Stimulated activated naive B cell treated with anti-CD40 and anti-IgM and Interleukin-4, amounts not matched to agents 10 μg/mL and 1 μg/mL and 100 μg/mL, for 72 hours (primary cell): Measurements from ENCODE around the gene OR9Q1.
A peak's percentile ranks its signal among the peaks of the same experiment; 100 is the strongest.

ENCODE experiments used
- ATAC-seq, 2 donors: fragments of 150-1000 bp; cut with Tn5 transposase; replicated peaks; 2 replicates each; pipeline ENCODE4 v1.10.0; 2021; ENCODE audit warnings: moderate library complexity in 1 of 2
- DNase-seq: peaks from one replicate; pipeline ENCODE4 v3.0.0; 2021
- H3K27ac Mint-ChIP-seq: one replicate; pipeline ENCODE4 v1.8.0; 2022; ENCODE audit warnings: mild to moderate bottlenecking, mixed read lengths
- H3K27me3 Mint-ChIP-seq, 2 donors: one replicate each; pipeline ENCODE4 v1.8.0; 2022; ENCODE audit warnings: mixed read lengths in 2 of 2
- H3K36me3 Mint-ChIP-seq, 2 donors: one replicate each; pipeline ENCODE4 v1.8.0; 2022; ENCODE audit warnings: mixed read lengths in 2 of 2, mild to moderate bottlenecking in 1 of 2
- H3K4me1 Mint-ChIP-seq, 2 donors: one replicate each; pipeline ENCODE4 v1.8.0; 2022; ENCODE audit warnings: mixed read lengths in 2 of 2, mild to moderate bottlenecking in 1 of 2
- H3K4me3 Mint-ChIP-seq, 2 donors: one replicate each; pipeline ENCODE4 v1.8.0; 2022; ENCODE audit warnings: mild to moderate bottlenecking in 2 of 2, mixed read lengths in 2 of 2, moderate library complexity in 1 of 2
- H3K9me3 Mint-ChIP-seq, 2 donors: one replicate each; pipeline ENCODE4 v1.8.0; 2022; ENCODE audit warnings: mixed read lengths in 2 of 2, mild to moderate bottlenecking in 1 of 2

The OR9Q1 gene

GRCh38 chr11:58058276-58059006 lies 34.8 kb downstream of the OR9Q1 start:
- H3K4me3 Mint-ChIP-seq, result no peak overlapping the region
- no peak for ATAC-seq

GRCh38 chr11:58059007-58059350 lies 35.3 kb downstream of the OR9Q1 start:
- Mint-ChIP-seq H3K4me1 (no peaks in the 10 kb centered on the region), H3K36me3 (no peaks in the 10 kb centered on the region), H3K4me3 (no peak overlapping the region), H3K9me3 (no peaks in the 10 kb centered on the region), H3K27ac (no peak overlapping the region), H3K27me3 (peaks cover 6 to 14% of the 10 kb centered on the region in 2 donors)
- ATAC-seq (no peak), DNase-seq (no peak)

More at GRCh38 chr11:58058276-58059006, 34.8 kb downstream of the OR9Q1 start:
- no peaks in the 10 kb centered on the region for H3K4me1 Mint-ChIP-seq
- DNase-seq, result no peak
- peaks cover 6 to 14% of the 10 kb centered on the region in 2 donors for H3K27me3 Mint-ChIP-seq
- H3K27ac Mint-ChIP-seq, result no peak overlapping the region
- no peaks in the 10 kb centered on the region for H3K9me3 Mint-ChIP-seq
- H3K36me3 Mint-ChIP-seq, result no peaks in the 10 kb centered on the region

- no peaks in the 10 kb centered on the region for H3K4me1 Mint-ChIP-seq
Measured at GRCh38 chr11:58060535-58060934, 36.9 kb downstream of the OR9Q1 start.

GRCh38 chr11:58060939-58061672 lies 37.4 kb downstream of the OR9Q1 start:
- Mint-ChIP-seq H3K4me1 (no peaks in the 10 kb centered on the region), H3K36me3 (no peaks in the 10 kb centered on the region), H3K27me3 (peaks cover 6 to 26% of the 10 kb centered on the region in 2 donors), H3K9me3 (no peaks in the 10 kb centered on the region), H3K27ac (no peak overlapping the region), H3K4me3 (no peak overlapping the region)
- no peak for ATAC-seq
- no peak for DNase-seq

More at GRCh38 chr11:58060535-58060934, 36.9 kb downstream of the OR9Q1 start:
- no peaks in the 10 kb centered on the region for H3K36me3 Mint-ChIP-seq
- no peak overlapping the region for H3K4me3 Mint-ChIP-seq
- no peak overlapping the region for H3K27ac Mint-ChIP-seq
- H3K9me3 Mint-ChIP-seq, result no peaks in the 10 kb centered on the region
- ATAC-seq, result no peak
- no peak for DNase-seq
- H3K27me3 Mint-ChIP-seq, result peaks cover 6 to 24% of the 10 kb centered on the region in 2 donors

- DNase-seq (no peak), ATAC-seq (peak in 1 of 2 donors; percentile 27)
- H3K4me1 Mint-ChIP-seq, result no peaks in the 10 kb centered on the region
- H3K4me3 Mint-ChIP-seq, result no peak overlapping the region
- H3K27ac Mint-ChIP-seq, result no peak overlapping the region
- no peaks in the 10 kb centered on the region for H3K36me3 Mint-ChIP-seq
- no peaks in the 10 kb centered on the region for H3K9me3 Mint-ChIP-seq
- H3K27me3 Mint-ChIP-seq, result peaks cover 6 to 27% of the 10 kb centered on the region in 2 donors
Measured at GRCh38 chr11:58061813-58062212, 38.1 kb downstream of the OR9Q1 start.

- Mint-ChIP-seq H3K9me3 (peaks cover 3 to 4% of the 10 kb centered on the region in 2 donors), H3K27me3 (peaks cover 0 to 17% of the 10 kb centered on the region in 2 donors), H3K36me3 (no peaks in the 10 kb centered on the region), H3K4me1 (no peaks in the 10 kb centered on the region), H3K4me3 (no peak overlapping the region), H3K27ac (no peak overlapping the region)
- DNase-seq (no peak), ATAC-seq (no peak)
Measured at GRCh38 chr11:58067685-58068084, 44.0 kb downstream of the OR9Q1 start.

GRCh38 chr11:58068655-58069054 lies 45.0 kb downstream of the OR9Q1 start:
- Mint-ChIP-seq H3K4me1 (no peaks in the 10 kb centered on the region), H3K27ac (no peak overlapping the region), H3K27me3 (peaks cover 1 to 17% of the 10 kb centered on the region in 2 donors), H3K9me3 (peaks cover 3 to 4% of the 10 kb centered on the region in 2 donors), H3K4me3 (no peak overlapping the region), H3K36me3 (no peaks in the 10 kb centered on the region)
- DNase-seq (no peak), ATAC-seq (no peak)

GRCh38 chr11:58070585-58070984 lies 46.9 kb downstream of the OR9Q1 start:
- no peak overlapping the region for H3K27ac Mint-ChIP-seq
- H3K4me3 Mint-ChIP-seq, result no peak overlapping the region
- H3K36me3 Mint-ChIP-seq, result no peaks in the 10 kb centered on the region
- ATAC-seq (peak in 1 of 2 donors; percentile 38), DNase-seq (no peak)
- peaks cover 7% of the 10 kb centered on the region in 2 donors for H3K27me3 Mint-ChIP-seq
- H3K9me3 Mint-ChIP-seq, result peaks cover 4 to 5% of the 10 kb centered on the region in 2 donors
- H3K4me1 Mint-ChIP-seq, result no peaks in the 10 kb centered on the region

- peaks cover 0 to 3% of the 10 kb centered on the region in 2 donors for H3K9me3 Mint-ChIP-seq
- H3K4me3 Mint-ChIP-seq, result no peak overlapping the region
- peaks cover 0 to 7% of the 10 kb centered on the region in 2 donors for H3K27me3 Mint-ChIP-seq
- ATAC-seq, result no peak
- no peaks in the 10 kb centered on the region for H3K36me3 Mint-ChIP-seq
- H3K27ac Mint-ChIP-seq, result no peak overlapping the region
- no peaks in the 10 kb centered on the region for H3K4me1 Mint-ChIP-seq
- no peak for DNase-seq
Measured at GRCh38 chr11:58075781-58076180, 52.1 kb downstream of the OR9Q1 start.

- no peak overlapping the region for H3K27ac Mint-ChIP-seq
- H3K4me3 Mint-ChIP-seq, result no peak overlapping the region
- H3K27me3 Mint-ChIP-seq, result peaks cover 9 to 11% of the 10 kb centered on the region in 2 donors
- H3K36me3 Mint-ChIP-seq, result peaks cover 0 to 1% of the 10 kb centered on the region in 2 donors
- H3K9me3 Mint-ChIP-seq, result peaks cover 10 to 14% of the 10 kb centered on the region in 2 donors
- DNase-seq (no peak), ATAC-seq (no peak)
- H3K4me1 Mint-ChIP-seq, result no peaks in the 10 kb centered on the region
Measured at GRCh38 chr11:58086528-58086927, 62.8 kb downstream of the OR9Q1 start.

GRCh38 chr11:58097437-58097836 lies 73.8 kb downstream of the OR9Q1 start:
- Mint-ChIP-seq H3K36me3 (peaks cover 1 to 4% of the 10 kb centered on the region in 2 donors), H3K27ac (no peak overlapping the region)

GRCh38 chr11:58121096-58121495 lies 97.4 kb downstream of the OR9Q1 start:
- Mint-ChIP-seq H3K4me3 (no peak overlapping the region), H3K27ac (no peak overlapping the region), H3K27me3 (peaks cover 21 to 37% of the 10 kb centered on the region in 2 donors), H3K36me3 (no peaks in the 10 kb centered on the region), H3K9me3 (peaks cover 0 to 2% of the 10 kb centered on the region in 2 donors), H3K4me1 (no peaks in the 10 kb centered on the region)
- no peak for ATAC-seq
- DNase-seq, result no peak

More at GRCh38 chr11:58097437-58097836, 73.8 kb downstream of the OR9Q1 start:
- Mint-ChIP-seq H3K9me3 (peaks cover 14 to 16% of the 10 kb centered on the region in 2 donors), H3K27me3 (peaks cover 0 to 4% of the 10 kb centered on the region in 2 donors), H3K4me1 (no peaks in the 10 kb centered on the region), H3K4me3 (no peak overlapping the region)
- DNase-seq, result no peak
- no peak for ATAC-seq

- DNase-seq (no peak), ATAC-seq (no peak)
- H3K27ac Mint-ChIP-seq, result no peak within 1 kb of the TSS
- H3K27me3 Mint-ChIP-seq, result peaks cover 8 to 30% of the 10 kb centered on the region in 2 donors
- no peaks in the 10 kb centered on the region for H3K9me3 Mint-ChIP-seq
- H3K4me3 Mint-ChIP-seq, result no peak within 1 kb of the TSS
- H3K36me3 Mint-ChIP-seq, result no peaks in the 10 kb centered on the region
- no peaks in the 10 kb centered on the region for H3K4me1 Mint-ChIP-seq
Measured at GRCh38 chr11:58125469-58125868, 101.8 kb downstream of the OR9Q1 start, which contains the start of gene OR9I1. OR9I1 (minus strand) TSS chr11:58125530; CDS start chr11:58119444, 6,086 bp downstream.

GRCh38 chr11:58127350-58127749 lies 103.7 kb downstream of the OR9Q1 start:
- H3K4me1 Mint-ChIP-seq, result no peaks in the 10 kb centered on the region

More at GRCh38 chr11:58127350-58127749, 103.7 kb downstream of the OR9Q1 start:
- Mint-ChIP-seq H3K27me3 (peaks cover 5 to 24% of the 10 kb centered on the region in 2 donors), H3K4me3 (no peak overlapping the region), H3K27ac (no peak overlapping the region), H3K36me3 (no peaks in the 10 kb centered on the region), H3K9me3 (no peaks in the 10 kb centered on the region)
- ATAC-seq (no peak), DNase-seq (no peak)
